Fibroblast of peridontal ligament (primary cell): ENCODE data around the gene POLG2.

ENCODE experiments used
- DNase-seq: peaks from one replicate; pipeline ENCODE4 v3.0.0-alpha.2; 2010; ENCODE audit errors: extremely low read depth

POLG2 gene

DNA sequence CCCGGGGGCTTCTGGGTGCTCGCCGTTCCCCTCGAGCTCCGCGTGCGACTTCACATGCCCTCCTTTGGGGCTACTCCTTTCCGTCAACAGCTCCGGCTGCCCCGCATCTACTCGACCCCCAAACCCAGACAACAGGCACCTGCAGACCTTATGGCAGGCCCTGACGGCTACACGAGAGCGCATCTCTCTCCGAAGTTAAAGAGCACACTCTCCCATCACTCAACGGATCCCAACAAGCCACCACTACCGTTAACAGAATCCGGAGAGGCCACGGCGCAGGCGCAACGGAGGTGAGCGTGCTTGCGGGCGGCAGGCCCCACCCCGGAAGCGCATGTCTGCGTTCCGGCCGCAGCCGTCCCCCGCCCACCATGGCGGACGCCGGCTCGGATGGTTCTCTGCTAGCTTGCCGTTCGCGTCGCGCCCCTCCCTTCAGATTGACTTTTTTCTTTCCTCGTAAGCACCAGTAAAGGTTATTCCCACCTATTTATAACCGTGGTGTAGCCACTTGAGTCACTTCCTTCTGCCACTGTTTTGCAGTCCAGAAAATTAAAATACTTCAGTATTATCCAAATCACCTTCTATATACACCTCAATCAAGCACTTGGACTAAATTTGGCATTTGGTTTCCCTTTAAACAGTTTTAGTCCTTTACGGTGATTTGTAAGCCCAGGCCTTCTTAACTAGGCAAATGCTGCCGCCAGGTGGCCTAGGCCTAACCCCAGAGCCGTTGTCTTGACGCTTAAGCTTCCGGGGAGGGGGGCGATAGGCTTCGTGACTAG, at the start of gene POLG2:
Gene POLG2, minus strand, starts transcription at position 269 of the 779 bp plus-strand sequence. Its CDS starts 86 bp downstream, at position 183.
- DNase-seq, result peak; percentile 90

- no peak for DNase-seq
Measured at GRCh38 chr17:64544742-64545141, 47.9 kb upstream of the POLG2 start.

DNA sequence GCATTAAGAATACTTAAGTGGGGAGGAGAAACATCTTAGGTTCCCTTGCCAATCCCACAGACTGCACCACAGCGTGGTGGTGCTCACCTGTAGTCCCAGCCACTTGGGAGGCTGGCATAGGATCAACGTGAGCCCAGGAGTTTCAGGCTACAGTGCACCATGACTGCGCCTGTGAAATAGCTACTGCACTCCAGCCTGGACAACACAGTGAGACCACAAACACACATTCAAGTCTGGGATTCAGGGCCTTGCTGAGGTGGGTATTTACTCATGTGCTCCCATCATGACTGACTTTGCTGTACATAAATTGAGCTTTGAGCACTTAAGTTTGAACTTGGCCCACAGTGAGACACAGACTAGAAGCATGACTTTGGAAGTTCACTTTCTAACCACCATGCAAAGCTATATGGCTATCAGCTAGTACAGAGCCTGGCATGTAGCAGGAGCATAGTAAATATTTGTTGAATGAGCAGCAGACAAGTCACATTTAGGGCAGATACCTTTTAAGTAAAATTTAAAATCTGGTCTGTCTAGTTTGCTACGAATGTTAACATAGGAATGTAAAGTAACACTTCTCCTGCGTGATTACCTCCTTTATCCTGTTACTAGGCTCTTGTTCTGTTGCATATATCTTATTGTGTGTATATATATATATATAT, 43.4 kb upstream of the POLG2 start:
- no peak for DNase-seq

DNA sequence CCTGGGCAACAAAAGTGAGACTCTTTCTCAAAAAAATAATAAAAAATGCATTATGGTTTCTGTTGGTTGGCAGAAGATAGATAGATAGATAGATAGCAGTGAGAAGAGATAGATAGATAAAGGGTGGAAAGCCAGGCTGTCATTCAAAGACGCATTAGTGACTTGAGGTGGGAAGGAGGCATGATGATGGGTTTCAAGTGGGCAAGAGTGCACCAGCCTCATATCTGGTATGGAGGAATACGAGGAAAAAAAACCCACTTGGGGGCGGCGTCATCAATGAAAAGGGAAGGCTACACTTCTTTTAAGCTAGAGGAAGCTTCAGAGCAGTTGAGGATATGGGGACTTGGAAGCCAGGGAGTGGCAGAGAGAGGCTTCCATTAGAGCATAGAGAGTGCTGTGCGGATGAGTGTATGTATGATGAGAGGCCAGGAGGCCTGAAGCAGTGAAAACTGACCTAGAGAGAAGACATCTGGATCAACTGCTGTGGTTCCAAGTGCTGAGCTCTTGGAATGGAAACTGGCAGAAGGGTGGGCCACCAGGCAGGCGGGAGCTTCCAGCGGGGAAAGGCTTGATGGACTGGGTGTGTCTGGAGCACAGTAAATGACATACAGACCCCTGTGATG, 41.8 kb upstream of the POLG2 start:
- DNase-seq, result no peak

DNA sequence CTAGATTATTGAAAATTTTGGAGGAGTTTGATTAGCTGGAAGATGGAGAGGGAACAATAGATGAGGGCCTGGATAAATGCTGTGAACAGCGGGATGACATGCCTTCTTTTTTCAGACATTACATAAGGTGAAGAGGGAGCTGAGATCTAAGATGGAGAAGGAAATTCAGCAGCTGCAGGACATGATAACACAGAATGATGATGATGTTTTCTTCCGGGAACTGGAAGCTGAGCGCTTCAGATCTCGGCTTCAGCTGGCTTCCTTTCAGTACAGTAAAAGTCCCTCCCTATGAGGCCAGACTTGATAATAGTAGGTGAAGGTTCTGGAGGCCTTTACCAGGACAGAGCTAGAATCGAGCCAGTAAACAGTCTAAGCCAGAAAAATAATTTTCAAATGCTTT, 40.6 kb upstream of the POLG2 start:
- no peak for DNase-seq

DNA sequence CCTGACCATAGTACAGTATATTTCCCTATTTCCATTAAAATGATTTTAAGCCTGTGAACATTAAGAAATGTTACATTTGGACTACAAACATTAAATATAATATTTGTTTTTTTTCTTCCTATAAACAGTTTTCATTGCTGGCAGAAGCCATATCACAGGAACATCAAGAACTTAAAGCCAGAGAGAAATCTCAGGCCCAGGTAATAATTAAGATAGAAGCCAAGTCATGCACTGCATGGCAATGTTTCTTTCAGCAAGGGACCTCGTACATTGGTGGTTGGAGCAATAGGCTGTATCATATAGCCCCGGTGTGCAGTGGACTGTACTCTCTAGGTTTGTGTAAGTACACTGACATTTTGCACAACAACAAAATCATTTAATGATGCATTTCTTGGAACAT, 40.1 kb upstream of the POLG2 start:
- no peak for DNase-seq

GRCh38 chr17:64535357-64535756, 38.5 kb upstream of the POLG2 start:
- no peak for DNase-seq

GRCh38 chr17:64534187-64534586, 37.3 kb upstream of the POLG2 start:
- DNase-seq, result no peak

- no peak for DNase-seq
Measured at GRCh38 chr17:64533784-64534183, 36.9 kb upstream of the POLG2 start.

- peak; percentile 37 for DNase-seq
Measured at GRCh38 chr17:64532409-64532808, 35.6 kb upstream of the POLG2 start.

DNA sequence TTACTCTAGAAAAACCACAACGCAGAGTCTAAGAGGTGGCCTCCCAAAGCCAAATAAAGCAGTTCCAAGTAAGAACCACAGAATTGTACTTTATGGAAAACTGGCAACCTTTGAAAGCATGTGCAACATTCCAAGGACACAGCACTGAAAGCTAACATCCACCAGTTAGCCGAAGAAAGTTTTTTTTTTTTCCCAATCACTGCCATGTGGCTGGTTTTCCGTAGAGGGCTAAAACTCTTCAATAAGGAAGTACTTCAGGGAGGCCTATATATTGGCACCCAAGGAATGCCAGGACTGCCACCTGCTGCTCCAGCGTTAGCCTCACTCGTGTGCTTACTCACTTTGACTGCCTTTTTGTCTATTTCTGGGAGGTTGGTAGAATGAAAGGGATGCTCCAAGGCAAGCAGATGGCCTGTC, 35.1 kb upstream of the POLG2 start:
- DNase-seq, result peak; percentile 96

DNA sequence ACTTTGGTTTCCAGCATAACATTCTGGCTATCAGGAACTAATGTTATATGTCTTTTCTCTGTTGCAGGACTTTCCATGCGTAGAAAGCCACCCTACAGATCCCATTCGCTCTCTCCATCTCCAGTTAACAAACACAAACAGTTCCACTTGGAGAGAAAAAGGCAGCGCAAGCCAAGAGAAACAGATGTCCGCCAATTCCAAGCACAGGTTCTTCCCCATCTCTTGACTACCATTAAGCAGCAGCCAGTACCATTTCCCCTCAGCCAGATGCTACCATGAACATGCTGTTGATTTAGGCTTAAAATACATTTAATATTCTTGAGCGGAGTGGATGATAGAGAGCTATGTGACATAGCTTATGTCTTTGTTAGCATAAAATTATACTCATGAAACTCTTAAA, 32.4 kb upstream of the POLG2 start:
- no peak for DNase-seq

- no peak for DNase-seq
Measured at GRCh38 chr17:64527914-64528313, 31.1 kb upstream of the POLG2 start.

DNA sequence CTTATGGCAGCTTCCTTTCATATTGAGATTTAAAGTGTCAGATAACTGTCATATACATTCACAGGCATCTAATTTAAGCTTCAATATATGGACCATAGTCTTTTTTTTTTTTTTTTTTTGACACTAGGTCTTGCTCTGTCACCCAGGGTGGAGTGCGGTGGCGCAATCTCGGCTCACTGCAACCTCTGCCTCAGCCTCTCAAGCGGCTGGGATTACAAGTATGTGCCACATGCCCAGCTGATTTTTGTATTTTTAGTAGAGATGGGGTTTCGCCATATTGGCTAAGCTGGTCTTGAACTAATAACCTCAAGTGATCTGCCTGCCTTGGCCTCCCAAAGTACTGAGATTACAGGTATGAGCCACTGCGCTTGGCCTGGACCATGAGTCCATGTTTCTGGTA, 23.5 kb upstream of the POLG2 start:
- no peak for DNase-seq

DNA sequence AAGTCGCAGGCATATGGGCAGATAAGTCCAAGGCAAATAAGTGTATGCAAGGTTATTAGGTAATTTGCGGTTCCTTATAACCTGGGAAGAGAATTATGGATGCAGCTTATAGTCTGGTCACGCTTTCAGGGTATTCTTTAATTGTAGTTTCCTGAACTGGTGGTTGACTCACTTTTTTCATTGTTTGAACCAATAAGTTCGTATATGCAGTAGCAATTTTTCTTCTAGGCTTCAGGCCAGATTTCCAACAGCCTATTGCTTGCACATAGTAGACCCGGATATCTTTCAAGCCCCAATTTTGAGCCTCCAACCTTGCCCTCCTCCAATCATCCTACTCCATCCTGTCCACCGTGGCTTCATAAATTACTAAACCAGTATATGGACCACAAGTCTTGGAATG, 22.7 kb upstream of the POLG2 start:
- no peak for DNase-seq

DNA sequence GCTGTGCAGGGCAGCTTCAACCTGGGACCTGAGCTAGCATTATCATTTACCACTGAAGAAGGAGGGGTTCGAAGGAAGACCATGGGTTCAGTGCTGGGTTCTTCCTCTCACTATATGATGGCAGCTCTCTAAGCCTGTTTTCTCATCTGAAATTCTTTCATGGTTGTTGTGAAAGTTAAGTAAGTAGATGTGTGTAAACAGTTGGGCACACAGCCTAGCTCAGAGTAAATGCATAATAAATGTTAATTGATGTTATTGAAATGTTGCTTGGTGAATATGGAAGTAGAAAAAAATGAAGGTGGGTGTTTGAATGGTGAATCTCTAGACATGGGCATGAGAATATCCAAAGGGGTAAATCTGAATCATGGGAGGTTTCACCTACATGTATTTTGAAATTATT, 19.0 kb upstream of the POLG2 start:
- DNase-seq, result no peak

DNA sequence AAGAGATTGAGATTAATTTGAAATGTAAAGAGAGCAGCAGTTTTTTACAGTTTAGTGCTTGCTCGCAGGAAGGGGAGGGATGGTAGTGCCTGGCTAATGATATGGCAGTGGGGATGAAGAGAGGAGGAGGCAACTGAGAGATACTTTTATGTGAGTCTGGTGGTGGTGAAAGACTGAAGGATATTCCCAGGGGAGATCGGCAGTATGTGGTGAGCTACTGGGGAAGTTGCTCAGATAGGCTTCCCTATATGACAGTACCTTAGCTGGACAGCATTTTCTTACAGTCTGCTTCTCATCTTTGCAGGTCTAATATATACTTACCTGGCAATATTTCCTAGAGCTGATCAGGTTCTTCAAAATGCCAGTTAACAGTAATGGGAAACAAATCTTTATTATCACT, 18.6 kb upstream of the POLG2 start:
- DNase-seq, result no peak

DNA sequence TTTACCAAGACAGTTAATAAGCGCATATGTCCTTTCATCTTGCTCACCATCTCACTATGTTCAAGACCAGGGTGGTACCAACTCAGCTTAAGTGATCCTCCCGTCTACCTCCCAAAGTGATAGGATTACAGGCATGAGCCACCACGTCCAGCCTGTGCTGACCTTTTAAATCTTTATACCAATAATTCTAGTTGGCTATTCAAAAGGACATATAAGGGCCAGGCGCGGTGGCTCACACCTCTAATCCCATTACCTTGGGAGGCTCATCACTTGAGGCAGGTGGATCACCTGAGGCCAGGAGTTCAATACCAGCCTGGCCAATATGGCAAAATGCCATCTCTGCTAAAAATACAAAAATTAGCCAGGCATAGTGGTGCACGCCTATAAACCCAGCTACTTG, 12.3 kb upstream of the POLG2 start:
- no peak for DNase-seq

- DNase-seq, result no peak
Measured at GRCh38 chr17:64508683-64509082, 11.8 kb upstream of the POLG2 start.

GRCh38 chr17:64507413-64507782, 10.5 kb upstream of the POLG2 start:
- peak; percentile 81 for DNase-seq

DNA sequence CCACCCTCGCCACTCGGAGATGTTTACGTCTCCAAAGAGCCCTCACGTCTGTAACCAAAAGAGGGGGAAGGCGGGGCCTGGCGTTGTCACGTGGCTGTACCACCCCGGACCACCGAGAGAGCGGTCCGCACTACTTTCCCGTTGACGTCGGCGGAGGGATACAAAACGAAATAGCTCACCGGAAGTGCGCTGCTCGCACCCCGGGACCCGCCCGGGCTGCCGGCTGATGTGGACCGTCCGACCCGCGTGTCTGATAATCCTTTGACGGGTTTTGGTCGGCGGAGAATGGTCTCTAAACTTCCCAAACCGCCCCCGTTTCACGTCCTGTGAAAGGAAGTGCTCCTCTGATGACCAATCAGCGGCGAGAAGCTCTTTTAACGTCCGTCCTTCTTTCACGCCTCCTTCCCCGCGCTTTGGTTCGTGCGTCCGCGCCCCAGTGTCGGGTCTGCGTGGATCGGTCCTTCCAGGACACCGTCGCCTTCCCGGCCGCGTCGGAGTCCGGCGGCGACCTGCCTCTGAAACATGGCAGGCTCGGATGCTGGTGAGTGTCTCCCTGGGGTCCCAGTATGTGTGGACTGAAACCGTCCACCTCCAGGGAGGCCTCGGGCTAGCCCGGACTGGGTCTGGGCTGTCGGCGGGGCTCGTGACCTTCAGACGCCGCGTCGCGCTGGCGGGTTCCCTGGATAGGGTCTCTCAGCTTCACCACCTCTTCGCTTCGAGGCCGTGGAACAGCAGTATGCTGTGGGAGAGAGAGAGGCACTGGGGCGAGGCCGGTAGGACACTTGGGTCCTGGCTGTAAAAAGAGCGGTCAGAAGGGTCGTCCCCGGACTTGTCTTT, 9.9 kb upstream of the POLG2 start, which contains the start of gene CEP95:
Gene CEP95, plus strand, starts transcription at position 402 of the 837 bp plus-strand sequence. Its CDS starts 121 bp downstream, at position 523.
- DNase-seq, result peak; percentile 98

GRCh38 chr17:64506201-64506575, 9.3 kb upstream of the POLG2 start, which contains the start of gene DDX5:
Gene DDX5, minus strand, starts transcription at chr17:64506289. Its CDS starts 170 bp downstream, at chr17:64506119.
- DNase-seq, result peak; percentile 95
